Left ventricle myocardium inferior (tissue), 1 donor: ENCODE measurements around the gene PLA2G2D. TPM values are rescaled to one million over a fixed set of nuclear protein-coding genes. Genes with fewer than 3 reads are reported as not detected.

ENCODE experiments used
- DNase-seq: peaks from one replicate; pipeline ENCODE4 v3.0.0-alpha.2; 2020
- H3K27ac ChIP-seq: fragments of 200-600 bp; replicated peaks from 2 replicates; pipeline ENCODE4 v1.8.0; 2021
- H3K27me3 ChIP-seq: fragments of 200-600 bp; 2 replicates; pipeline ENCODE4 v1.8.0; 2021; ENCODE audit warnings: low read depth
- H3K36me3 ChIP-seq: fragments of 200-600 bp; 2 replicates; pipeline ENCODE4 v1.8.0; 2021
- H3K4me1 ChIP-seq: fragments of 200-600 bp; 2 replicates; pipeline ENCODE4 v1.8.0; 2021
- H3K4me3 ChIP-seq: fragments of 200-600 bp; 2 replicates; pipeline ENCODE4 v1.8.0; 2021; ENCODE audit warnings: mild to moderate bottlenecking, moderate library complexity
- H3K9me3 ChIP-seq: fragments of 200-600 bp; replicated peaks from 2 replicates; pipeline ENCODE4 v1.8.0; 2021
- CTCF ChIP-seq: fragments of 200-600 bp; IDR thresholded peaks from 2 replicates; pipeline ENCODE4 v1.8.0; 2021; ENCODE audit warnings: antibody characterized with exemption, mild to moderate bottlenecking, borderline replicate concordance
- intact Hi-C: fragments of 100-400 bp; cut with micrococcal nuclease; formaldehyde crosslinking; loops from one replicate; pipeline ENCODE4 v1.11.0; 2022
- total RNA-seq: library from RNA; stranded (reverse); fragmentation: NEBNext Ultra II Directional; extraction: Animal tissue kit (Norgen Biotek cat#: 25700); gene quantifications from one replicate; pipeline ENCODE4 v1.2.1, GENCODE V29; 2021
- donor health status: DM: no; HTN: yes; CAD: no; lungs with severe emphysema.

The PLA2G2D gene
- total RNA-seq, 1 donor from 2014 or later = not detected

GRCh38 chr1:20090641-20091040, 28.7 kb downstream of the PLA2G2D start:
- Histone ChIP-seq H3K4me3 (no peak overlapping the region), H3K36me3 (peaks cover 60% of the 10 kb centered on the region), H3K27ac (peak overlapping the region; percentile 47), H3K9me3 (no peaks in the 10 kb centered on the region), H3K4me1 (peaks cover 15% of the 10 kb centered on the region), H3K27me3 (no peaks in the 10 kb centered on the region)
- TF ChIP-seq CTCF = no peak
- intact Hi-C loops = loop anchor here (10.0 kb wide), 1 partner anchor 116 kb away; the partner anchor contains the start of gene PLA2G2A
- DNase-seq = no peak

- no peak for DNase-seq
- no peak overlapping the region for H3K4me3 ChIP-seq
- no peaks in the 10 kb centered on the region for H3K9me3 ChIP-seq
- peaks cover 65% of the 10 kb centered on the region for H3K36me3 ChIP-seq
- no peaks in the 10 kb centered on the region for H3K27me3 ChIP-seq
- intact Hi-C loops = loop anchor here (10.0 kb wide), 1 partner anchor 115 kb away; the partner anchor contains the start of gene PLA2G2A
- H3K4me1 ChIP-seq = peaks cover 19% of the 10 kb centered on the region
- TF ChIP-seq CTCF = no peak
- H3K27ac ChIP-seq = peak overlapping the region; percentile 47
Measured at GRCh38 chr1:20090119-20090518, 29.2 kb downstream of the PLA2G2D start.

GRCh38 chr1:20089328-20090077, 29.8 kb downstream of the PLA2G2D start:
- no peak overlapping the region for H3K4me3 ChIP-seq
- H3K27me3 ChIP-seq = no peaks in the 10 kb centered on the region
- no peaks in the 10 kb centered on the region for H3K9me3 ChIP-seq
- peaks cover 71% of the 10 kb centered on the region for H3K36me3 ChIP-seq
- TF ChIP-seq CTCF = no peak
- H3K4me1 ChIP-seq = peaks cover 26% of the 10 kb centered on the region
- DNase-seq = no peak
- intact Hi-C loops = loop anchor here (10.0 kb wide), 1 partner anchor 115 kb away; the partner anchor contains the start of gene PLA2G2A
- H3K27ac ChIP-seq = peak overlapping the region; percentile 47

- H3K27ac ChIP-seq = no peak overlapping the region
- H3K4me3 ChIP-seq = no peak overlapping the region
- H3K9me3 ChIP-seq = no peaks in the 10 kb centered on the region
- peak; percentile 36 for TF ChIP-seq CTCF
- intact Hi-C loops = no loop called here
- no peaks in the 10 kb centered on the region for H3K27me3 ChIP-seq
- peaks cover 77% of the 10 kb centered on the region for H3K36me3 ChIP-seq
- no peak for DNase-seq
- peaks cover 38% of the 10 kb centered on the region for H3K4me1 ChIP-seq
Measured at GRCh38 chr1:20087668-20088067, 31.7 kb downstream of the PLA2G2D start.

- peak overlapping the region; percentile 36 for H3K27ac ChIP-seq
- no peaks in the 10 kb centered on the region for H3K9me3 ChIP-seq
- H3K4me3 ChIP-seq = no peak overlapping the region
- intact Hi-C loops = no loop called here
- H3K4me1 ChIP-seq = peaks cover 46% of the 10 kb centered on the region
- TF ChIP-seq CTCF = no peak
- no peak for DNase-seq
- H3K36me3 ChIP-seq = peaks cover 77% of the 10 kb centered on the region
- no peaks in the 10 kb centered on the region for H3K27me3 ChIP-seq
Measured at GRCh38 chr1:20086800-20087199, 32.5 kb downstream of the PLA2G2D start.
